Stimulated activated CD4-positive, alpha-beta T cell treated with anti-CD3 and anti-CD28 coated beads, TNF-alpha, amount 100 ng/mL, for 4 hours (primary cell): Measurements from ENCODE around the gene CCL22.
"Not testable (repeated sequence)": the region's sequence is repeated elsewhere in the genome, so short reads cannot be mapped to it uniquely, and the experiment has no call there.

Source experiments
- DNase-seq, 3 experiments: peaks; one replicate each; pipeline ENCODE4 v3.0.0-alpha.2; 2020; ENCODE audit warnings: low read depth in 3 of 3

Gene CCL22, protein sequence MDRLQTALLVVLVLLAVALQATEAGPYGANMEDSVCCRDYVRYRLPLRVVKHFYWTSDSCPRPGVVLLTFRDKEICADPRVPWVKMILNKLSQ

DNA sequence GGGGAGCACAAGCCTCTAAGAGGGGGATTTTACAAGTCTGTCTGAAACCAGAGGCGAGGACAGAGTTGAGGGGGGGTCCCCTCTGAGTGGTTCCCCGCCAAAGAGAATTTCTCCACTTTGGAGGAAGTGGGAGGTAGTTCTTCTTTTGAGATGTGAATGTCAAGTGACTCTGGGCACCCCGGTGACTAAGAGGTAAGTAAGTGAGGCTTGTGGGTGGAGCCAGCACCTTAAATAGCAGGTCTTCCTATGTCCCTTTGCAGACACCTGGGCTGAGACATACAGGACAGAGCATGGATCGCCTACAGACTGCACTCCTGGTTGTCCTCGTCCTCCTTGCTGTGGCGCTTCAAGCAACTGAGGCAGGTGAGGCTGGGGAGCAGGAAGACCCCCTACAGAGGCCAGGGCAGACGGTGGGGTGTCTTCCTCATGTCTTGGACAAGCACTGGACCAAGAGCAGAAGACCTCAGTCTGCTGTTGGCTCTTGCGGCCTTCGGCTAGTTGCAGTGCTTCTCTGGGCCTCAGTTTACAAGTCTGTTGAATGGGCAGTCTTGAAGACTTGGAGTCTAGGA lies at the start of gene CCL22:
CCL22 (plus strand) TSS at position 257 of the 569 bp plus-strand sequence; CDS start at position 291, 34 bp downstream.
- DNase-seq, result no peak

DNA sequence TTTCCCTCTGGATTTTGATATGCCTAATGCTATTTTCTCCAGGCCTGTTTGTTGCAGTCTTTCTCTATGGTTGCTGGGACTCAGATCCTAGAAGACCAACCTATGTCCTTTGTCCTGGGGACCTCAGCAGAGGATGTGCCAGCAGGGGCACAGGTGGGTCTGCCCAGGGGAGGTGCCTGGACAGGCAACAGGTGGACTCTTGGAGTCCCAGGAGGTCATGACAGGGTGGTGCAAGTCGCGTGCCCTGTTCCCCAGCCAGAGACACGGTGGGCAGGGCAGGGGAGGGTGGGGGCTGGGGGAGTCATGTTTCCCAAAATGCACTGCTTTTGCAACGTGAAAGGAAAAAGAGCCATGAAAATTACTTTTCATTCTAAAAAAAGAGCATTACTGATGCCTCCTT lies 47.8 kb upstream of the CCL22 start:
- no peak for DNase-seq

GRCh38 chr16:57313509-57313908 lies 45.1 kb upstream of the CCL22 start:
- no peak for DNase-seq

- DNase-seq, result no peak
These were observed 44.3 kb upstream of the CCL22 start for GRCh38 chr16:57314161-57314785.

DNA sequence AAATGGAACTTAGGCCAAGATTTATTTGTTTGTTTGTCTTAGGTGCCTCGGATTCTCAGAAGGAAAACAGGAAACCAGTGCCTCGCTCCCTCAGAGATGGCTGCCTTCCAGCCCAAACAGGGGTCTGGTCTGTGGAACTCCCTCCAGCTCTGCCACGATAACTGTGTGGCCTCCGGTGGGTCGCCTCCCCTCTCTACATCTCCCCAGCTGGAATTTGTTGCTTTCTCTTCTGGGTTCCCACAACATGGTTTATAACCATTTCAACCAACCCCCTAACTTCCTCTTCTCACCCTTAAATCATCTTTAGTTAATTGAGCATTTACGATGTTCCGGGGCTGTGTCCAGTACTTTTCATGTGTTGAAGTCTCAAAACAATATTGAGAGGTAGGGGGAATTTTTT lies 43.2 kb upstream of the CCL22 start:
- no peak for DNase-seq

DNA sequence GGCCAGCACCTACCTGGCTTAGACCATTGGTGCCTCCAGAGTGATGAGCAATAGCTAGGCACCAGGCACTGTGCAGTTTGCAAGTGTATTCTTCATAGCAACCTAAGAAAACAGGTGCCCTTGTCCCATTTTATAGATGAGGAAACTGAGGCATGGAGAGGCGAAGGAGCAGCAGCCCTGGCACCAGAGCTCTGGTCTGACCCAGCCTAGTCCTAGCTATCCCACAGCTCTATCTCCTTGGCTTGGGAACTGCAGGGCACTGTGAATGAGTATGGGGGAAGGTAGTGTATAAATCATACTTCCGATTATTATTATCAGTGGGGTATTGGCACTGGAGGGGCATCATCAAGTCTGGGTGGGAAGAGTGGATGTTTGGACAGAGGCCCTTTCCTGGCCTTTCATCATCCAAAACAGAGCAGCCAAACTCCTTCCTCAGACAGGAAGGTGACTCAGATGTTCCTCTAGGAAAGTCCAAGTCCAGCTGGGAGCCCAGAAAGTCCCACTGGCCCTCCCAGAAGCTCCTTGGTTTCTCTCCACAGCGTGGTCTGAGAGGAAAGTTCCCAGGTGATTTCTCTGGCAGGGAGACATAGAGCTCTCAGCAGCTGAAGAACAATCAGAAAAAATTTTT lies 42.1 kb upstream of the CCL22 start:
- no peak for DNase-seq

DNA sequence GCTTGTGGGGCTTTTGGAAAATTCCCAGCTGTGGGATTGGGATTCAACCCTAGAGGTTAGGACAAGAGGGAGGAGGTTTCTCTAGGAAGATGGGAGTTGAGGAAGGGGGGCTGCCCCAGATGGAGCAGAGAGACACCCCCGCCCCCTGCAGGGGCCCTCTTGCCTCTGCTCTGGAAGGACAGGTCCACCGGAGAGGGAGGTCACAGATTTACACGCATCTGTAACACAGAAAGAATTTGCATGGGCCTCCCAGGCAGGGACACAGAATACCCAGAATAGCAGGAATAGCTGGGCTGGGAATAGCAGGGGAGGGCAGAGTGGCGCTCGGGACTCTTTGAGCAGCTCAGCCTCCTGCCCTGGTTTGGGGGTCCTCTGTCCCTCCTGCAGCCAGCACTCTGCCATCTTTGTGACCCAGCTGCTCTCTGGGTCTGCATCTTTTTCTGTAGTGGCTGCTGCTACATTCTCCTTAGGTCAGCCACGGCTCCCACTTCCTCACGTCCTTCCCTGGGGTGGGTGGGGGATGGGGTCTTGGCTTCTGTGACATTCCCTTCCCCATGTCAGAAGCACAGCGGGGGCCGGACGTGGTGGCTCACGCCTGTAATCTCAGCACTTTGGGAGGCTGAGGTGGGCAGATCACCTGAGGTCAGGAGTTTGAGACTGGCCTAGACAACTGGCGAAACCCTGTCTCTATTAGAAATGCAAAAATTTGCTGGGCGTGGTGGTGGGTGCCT lies 40.2 kb upstream of the CCL22 start:
- DNase-seq, result no peak

- no peak for DNase-seq
These were observed 38.9 kb upstream of the CCL22 start for GRCh38 chr16:57319646-57320045.

- no peak for DNase-seq
These were observed 33.8 kb upstream of the CCL22 start for GRCh38 chr16:57324749-57325148.

- DNase-seq, result no peak
These were observed 33.1 kb upstream of the CCL22 start for GRCh38 chr16:57325458-57325857.

DNA sequence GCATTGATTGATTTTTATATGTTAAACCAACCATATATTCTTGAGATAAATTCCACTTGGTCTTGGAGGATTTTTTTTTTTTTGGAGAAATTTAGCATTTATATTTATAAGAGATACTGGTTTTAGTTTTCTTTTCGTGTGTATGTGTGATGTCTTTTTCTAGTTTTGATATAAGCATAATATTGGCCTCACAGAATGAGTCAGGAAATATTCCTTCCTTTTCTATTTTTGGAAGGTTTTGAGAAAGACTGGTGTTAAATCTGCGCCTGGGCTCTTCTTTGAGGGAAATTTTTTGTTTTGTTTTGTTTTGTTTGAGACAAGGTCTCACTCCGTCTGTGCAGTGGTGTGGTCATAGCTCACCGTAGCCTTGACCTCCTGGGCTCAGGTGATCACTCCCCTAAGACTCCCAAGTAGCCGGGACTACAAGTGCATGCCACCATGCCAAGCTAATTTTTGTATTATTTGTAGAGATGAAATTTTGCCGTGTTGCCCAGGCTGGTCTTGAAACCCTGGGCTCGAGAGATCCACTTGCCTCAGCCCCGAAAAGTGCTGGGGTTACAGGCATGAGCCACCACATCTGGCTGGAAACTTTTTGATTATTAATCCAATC lies 28.8 kb upstream of the CCL22 start:
- DNase-seq, result no peak

GRCh38 chr16:57331355-57331754 lies 27.2 kb upstream of the CCL22 start:
- no peak for DNase-seq

DNA sequence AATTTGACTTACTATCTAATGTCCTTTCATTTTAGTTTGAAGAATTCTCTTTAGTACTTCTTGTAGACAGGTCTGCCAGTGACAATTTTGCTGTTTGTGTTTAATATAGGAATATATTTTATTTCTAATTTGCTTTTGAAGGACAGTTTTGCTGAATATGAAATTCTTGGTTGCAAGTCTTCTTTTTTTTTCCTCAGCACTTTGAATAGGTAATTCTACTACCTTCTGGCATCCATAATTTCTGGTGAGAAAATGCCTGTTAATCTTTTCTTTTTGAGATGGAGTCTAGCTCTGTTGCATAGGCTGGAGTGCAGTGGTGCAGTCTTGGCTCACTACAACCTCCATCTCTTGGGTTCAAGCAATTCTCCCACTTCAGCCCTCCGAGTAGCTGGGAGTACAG lies 25.2 kb upstream of the CCL22 start:
- DNase-seq, result no peak

DNA sequence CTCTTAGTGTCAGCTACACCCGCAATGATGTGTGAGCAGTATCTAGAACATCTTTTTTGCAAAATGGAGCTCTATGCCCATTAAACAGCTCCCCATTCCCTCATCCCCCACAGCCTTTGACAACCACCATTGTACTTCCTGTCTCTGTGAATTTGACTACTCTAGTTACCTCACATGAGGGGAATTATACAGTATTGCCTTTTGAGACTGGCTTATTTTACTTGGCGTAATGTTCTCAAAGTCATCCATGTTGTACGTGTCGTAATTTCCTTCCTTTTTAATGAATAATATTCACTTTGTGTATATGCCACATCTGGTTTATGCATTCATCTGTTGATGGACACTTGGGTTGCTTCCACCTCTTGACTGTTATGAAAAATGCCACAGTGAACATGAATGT lies 23.2 kb upstream of the CCL22 start:
- DNase-seq, result no peak

DNA sequence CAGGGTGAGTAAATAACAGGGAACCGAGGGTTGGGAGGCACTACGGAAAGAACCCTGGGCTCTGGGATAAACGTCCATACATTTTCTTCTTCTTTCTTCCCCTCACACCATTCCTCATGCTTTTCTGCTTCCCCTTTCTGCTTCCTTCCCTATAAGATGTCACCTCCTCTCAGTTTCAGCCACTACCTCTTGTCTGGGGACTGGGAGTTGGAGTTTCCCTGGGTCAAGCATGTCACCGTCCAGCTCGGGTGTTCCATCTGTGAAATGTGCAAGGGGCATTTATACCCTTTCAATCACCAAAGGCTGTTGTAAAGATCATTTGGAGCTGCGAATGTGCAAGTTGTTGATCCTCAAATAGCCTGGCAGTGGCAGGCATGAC lies 17.5 kb upstream of the CCL22 start:
- no peak for DNase-seq

DNA sequence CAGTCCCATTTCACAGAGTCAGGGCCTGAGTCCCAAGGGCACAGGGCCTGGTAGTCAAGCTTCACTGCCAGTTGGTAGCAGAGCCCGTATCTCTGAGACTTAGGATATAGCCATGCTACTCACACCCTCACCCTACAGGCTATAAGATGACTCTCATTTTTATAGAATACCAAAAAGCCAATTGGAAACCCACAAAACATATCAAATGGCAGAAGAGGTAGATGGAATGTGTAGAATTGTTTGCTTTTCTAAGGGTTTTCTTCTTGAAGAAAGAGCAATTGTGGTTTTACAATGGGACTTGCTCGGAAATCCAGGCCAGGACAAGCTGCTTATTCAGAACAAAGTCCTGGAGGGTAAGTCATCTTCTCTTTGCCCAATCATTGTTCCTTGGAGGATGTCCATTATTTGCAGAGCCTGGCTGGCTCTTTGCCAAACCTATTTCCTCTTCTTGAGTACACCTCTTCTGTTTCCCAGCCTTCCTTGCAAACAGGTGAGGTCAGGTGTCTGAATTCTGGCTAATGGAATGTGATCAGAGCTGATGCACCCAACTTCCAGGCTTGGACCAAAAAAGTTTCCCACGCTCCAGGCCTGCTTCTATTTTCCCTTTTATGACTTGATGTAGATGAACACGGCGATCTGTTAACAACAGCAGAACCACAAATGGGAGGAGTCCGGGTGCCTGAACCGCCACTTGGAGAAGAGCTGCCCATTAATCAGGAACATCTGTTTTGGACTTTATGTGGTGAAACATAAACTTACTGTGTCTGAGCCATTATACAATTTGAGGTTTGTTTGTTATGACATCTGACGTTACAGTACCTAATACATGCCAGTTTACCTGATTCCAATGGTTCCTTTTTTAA lies 16.9 kb upstream of the CCL22 start:
- no peak for DNase-seq

- DNase-seq, result not testable (repeated sequence)
These were observed 16.0 kb upstream of the CCL22 start for GRCh38 chr16:57342606-57343005.

DNA sequence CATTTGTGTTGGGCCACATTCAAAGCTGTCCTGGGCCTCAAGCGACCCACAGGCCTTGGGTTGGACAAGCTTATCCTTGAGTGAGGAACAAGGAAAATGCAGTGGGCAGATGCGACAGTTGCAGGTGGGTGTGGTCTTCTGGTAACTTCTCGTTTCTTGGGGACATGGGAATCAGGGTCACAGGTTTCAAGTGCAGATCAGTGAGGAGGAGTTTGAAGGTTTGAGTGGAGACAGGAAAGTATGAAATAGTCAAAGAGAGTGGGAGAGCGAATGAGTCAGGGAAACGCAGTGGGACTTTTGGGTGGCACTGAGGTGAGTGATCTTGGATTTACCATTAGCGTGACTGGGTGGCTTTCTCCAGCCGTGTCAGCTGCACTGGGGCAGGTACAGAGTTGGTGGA lies 15.4 kb upstream of the CCL22 start:
- DNase-seq, result no peak

DNA sequence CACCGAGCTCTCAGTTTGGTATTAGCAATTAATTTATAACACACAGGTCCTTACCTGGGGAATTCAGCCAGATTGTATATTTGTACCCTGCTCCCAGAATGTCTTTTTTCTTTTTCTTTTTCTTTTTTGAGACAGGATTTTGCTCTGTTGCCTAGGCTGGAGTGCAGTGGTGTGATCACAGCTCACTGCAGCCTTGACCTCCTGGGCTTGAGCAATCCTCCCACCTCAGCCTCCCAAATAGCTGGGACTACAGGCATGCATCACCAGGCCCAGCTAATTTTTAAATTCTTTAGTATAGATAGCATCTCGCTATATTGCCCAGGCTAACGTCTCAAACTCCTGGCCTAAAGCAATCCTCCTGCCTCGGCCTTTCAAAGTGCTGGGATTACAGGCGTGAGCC lies 14.5 kb upstream of the CCL22 start:
- DNase-seq, result not testable (repeated sequence)

DNA sequence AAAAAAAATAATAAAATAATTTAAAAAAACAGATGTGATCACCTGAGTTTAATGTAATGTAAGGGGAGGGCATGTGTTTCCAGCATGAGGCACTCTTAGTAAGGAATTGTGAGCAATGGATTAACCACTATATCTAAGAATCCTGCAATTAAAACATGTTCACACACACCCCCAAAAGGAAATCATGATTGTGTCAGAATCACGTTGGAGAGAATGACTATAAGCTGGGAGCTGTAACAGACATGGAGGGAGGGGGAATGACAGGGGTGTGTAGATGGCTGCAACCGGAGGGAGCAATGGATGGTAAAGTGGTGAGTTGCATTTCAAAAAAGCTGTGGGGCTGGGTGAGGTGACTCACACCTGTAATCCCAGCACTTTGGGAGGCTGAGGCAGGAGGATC lies 13.6 kb upstream of the CCL22 start:
- no peak for DNase-seq

DNA sequence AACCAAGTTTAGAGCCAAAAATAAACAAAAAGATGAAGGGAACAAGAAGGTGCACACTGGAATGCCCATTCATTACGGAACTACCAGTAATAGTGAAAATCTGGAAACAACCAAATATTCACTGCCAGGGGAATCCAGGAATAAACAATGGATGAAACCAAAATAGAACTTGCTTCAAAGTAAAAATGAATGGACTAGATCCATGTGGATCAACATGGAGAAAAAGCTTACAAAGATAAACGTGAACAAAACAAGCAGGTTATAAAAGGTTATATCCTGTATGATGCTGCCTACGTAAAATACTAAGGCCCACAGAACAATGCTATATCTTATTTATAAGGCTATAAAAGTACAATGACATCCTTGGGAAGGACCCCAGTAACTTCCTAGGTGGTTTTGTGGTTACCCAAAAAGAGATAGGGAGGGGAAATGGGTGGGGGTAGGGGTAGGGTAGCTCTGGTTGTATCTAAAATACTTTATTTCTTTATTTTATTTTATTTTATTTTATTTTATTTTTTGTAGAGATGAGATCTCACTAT lies 12.8 kb upstream of the CCL22 start:
- no peak for DNase-seq
